Fibroblast of pulmonary artery (primary cell): ENCODE results near the gene F2RL2.

ENCODE experiments used
- DNase-seq: peaks from one replicate; pipeline ENCODE4 v3.0.0-alpha.2; 2010; ENCODE audit warnings: low read depth
- H3K4me3 ChIP-seq: replicated peaks from 2 replicates; pipeline ENCODE4 v1.5.1; 2011; ENCODE audit warnings: low read depth, mild to moderate bottlenecking, control low read depth, low read length, moderate library complexity
- TF ChIP-seq, protein P1 (sequence below): IDR thresholded peaks from 2 replicates; pipeline ENCODE4 v1.5.1; 2011; ENCODE audit warnings: mild to moderate bottlenecking, control low read depth, low read length, inconsistent platforms; ENCODE audit errors: missing control alignments

Gene F2RL2

DNA sequence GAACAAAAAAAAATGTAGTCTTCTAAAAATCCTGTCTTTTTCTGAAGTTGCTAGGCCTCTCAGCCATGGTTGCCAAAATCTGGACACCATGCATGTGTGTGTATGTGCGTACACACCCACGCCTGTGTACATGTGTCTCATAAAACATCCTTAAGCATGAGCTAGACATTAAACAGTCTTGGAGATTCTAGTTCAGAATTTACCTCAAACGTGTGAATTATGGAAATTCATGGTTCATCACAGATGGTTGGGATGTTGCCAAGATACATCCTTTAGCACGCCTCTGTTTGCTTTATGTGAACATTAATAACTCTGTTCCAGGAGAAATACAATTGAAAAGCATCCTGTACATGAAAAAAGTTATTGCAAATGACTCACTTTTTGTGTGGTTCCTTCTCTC is 53.0 kb downstream of the F2RL2 start:
- H3K4me3 ChIP-seq = no peak overlapping the region
- TF ChIP-seq, protein P1, sequence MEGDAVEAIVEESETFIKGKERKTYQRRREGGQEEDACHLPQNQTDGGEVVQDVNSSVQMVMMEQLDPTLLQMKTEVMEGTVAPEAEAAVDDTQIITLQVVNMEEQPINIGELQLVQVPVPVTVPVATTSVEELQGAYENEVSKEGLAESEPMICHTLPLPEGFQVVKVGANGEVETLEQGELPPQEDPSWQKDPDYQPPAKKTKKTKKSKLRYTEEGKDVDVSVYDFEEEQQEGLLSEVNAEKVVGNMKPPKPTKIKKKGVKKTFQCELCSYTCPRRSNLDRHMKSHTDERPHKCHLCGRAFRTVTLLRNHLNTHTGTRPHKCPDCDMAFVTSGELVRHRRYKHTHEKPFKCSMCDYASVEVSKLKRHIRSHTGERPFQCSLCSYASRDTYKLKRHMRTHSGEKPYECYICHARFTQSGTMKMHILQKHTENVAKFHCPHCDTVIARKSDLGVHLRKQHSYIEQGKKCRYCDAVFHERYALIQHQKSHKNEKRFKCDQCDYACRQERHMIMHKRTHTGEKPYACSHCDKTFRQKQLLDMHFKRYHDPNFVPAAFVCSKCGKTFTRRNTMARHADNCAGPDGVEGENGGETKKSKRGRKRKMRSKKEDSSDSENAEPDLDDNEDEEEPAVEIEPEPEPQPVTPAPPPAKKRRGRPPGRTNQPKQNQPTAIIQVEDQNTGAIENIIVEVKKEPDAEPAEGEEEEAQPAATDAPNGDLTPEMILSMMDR = no peak
- DNase-seq = no peak
